Measurements from ENCODE around the gene CFAP157.

Gene CFAP157

DNA sequence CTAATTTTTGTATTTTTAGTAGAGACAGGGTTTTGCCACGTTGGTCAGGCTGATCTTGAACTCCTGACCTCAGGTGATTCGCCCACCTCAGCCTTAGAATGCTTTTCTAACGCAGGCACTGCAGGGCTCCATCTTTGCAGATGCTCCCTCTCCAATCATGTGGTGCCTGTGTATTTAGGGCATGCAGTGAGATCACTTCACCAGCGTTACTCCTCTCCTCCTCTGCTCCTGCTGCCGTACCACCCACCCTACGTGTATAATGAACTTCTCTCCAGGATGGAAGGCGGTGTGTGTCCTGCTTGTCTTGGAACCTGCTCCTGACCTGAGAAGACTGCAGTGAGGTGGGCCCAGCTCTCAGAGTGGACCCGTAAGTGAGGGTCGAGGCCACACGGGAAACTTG, 13.6 kb upstream of the CFAP157 start:
- peak overlapping the region; percentile 32 for H3K9ac ChIP-seq (ENCODE audit: low read depth, low read length, poor library complexity)
- no peak overlapping the region for H4K91ac ChIP-seq (ENCODE audit: low read depth, low read length, poor library complexity)
- no peak overlapping the region for H3K4me2 ChIP-seq (ENCODE audit: insufficient read depth, low read length, poor library complexity, severe bottlenecking)
- no peak overlapping the region for H3K18ac ChIP-seq (ENCODE audit: low read length)
- H3K4me1 ChIP-seq (ENCODE audit: control insufficient read depth in 2 of 2, insufficient read depth in 1 of 2, low read depth in 1 of 2, low read length in 2 of 2), result no peaks in the 10 kb centered on the region
- H2BK120ac ChIP-seq (ENCODE audit: low read depth, low read length), result no peak overlapping the region
- H2AK5ac ChIP-seq (ENCODE audit: low read depth, low read length), result no peak overlapping the region
- no peak overlapping the region for H2BK5ac ChIP-seq (ENCODE audit: low read length)
- WGBS, 2 donors (ENCODE audit: extremely low coverage in 2 of 2, insufficient read length in 2 of 2, insufficient replicate concordance in 1 of 2), result no CpG with 5 or more reads among the region's 10 CpGs
- H4K8ac ChIP-seq (ENCODE audit: low read depth, low read length), result no peak overlapping the region
- no peak overlapping the region for H2BK15ac ChIP-seq (ENCODE audit: low read length)
- no peak for DNase-seq (ENCODE audit: low spot score)
- H3K23ac ChIP-seq (ENCODE audit: low read depth, low read length, poor library complexity), result no peak overlapping the region
- H2BK12ac ChIP-seq (ENCODE audit: low read length), result no peak overlapping the region
- no peak overlapping the region for H3K14ac ChIP-seq (ENCODE audit: low read length)
- H3K27ac ChIP-seq (replicated peaks; ENCODE audit: low read length), result no peak overlapping the region
- H3K27me3 ChIP-seq (ENCODE audit: control insufficient read depth in 3 of 3, insufficient read depth in 3 of 3, low read depth in 1 of 3, low read length in 3 of 3), result no peaks in the 10 kb centered on the region
- no peak overlapping the region for H2AFZ ChIP-seq (ENCODE audit: low read length)
- peaks cover 4 to 6% of the 10 kb centered on the region in 2 donors for H3K9me3 ChIP-seq (replicated peaks in 1 of 2; ENCODE audit: control insufficient read depth in 2 of 2, insufficient read depth in 1 of 2, low read depth in 1 of 2, low read length in 2 of 2)
- H3K79me1 ChIP-seq (ENCODE audit: low read depth, low read length), result no peaks in the 10 kb centered on the region
- no peak overlapping the region for H3K4ac ChIP-seq (ENCODE audit: low read length)
- no peak overlapping the region for H3K4me3 ChIP-seq (ENCODE audit: low read length in 2 of 2)
- H3K36me3 ChIP-seq (replicated peaks in 1 of 2; ENCODE audit: control insufficient read depth in 2 of 2, insufficient read depth in 2 of 2, low read length in 2 of 2), result peaks cover 15 to 33% of the 10 kb centered on the region in 2 donors

DNA sequence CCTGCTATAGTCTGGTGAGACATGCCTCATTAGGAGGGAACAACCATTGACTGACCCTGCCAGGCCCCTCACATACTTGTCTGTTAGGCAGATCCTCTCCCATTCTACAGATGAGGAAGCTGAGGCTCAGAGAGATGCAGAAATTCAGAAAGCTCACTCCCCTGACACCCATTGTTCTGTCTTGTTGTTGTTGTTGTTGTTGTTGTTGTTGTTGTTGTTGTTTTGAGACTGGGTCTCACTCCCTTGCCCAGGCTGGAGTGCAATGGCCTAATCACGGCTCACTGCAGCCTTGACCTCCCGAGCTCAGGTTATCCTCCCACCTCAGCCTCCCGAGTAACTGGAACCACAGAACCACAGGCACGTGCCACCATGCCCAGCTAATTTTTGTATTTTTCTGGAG, 13.1 kb upstream of the CFAP157 start:
- H3K14ac ChIP-seq (ENCODE audit: low read length), result no peak overlapping the region
- WGBS, 2 donors (ENCODE audit: extremely low coverage in 2 of 2, insufficient read length in 2 of 2, insufficient replicate concordance in 1 of 2), result no CpG with 5 or more reads among the region's 4 CpGs

DNA sequence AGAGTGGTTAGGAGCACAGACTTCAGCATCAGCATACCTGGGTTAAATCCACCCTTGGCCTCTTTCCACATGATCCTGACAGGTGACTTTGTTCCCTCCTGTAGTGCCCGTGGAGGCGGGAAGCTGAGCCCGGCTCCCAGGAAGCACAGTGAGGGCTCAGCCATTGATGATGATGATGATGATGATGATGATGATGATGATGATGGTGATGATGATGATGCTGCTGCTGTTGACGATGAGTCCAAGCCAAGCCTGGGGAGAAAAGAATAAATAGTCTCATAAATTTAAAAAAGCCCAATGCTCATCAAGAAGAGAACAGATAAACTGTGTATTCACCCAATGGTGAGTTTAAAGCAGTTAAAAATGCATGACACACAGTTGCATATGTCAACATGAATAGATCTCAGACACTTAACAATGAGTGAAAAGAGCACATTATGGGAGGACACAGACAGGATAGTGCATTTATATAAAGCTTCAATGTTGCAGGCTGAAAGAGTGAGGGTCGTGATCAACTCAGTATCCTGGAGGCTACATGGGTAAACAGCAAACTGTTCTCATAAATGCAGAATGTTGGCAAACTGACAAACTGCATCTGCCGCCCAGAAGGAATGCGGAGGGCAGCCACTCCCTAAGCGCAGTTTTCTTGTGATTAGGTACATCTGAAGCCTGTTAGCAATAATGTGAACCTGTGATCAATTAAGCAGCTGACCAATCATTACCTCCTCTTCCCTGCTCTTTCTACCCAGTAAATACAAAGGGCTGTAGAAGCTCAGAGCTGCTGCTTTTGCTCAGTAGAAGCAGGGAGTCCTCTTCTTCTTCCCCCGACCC, 11.7 kb upstream of the CFAP157 start:
- Histone ChIP-seq H3K4me3 (ENCODE audit: low read length in 2 of 2) (no peak overlapping the region), H3K4me1 (ENCODE audit: control insufficient read depth in 2 of 2, insufficient read depth in 1 of 2, low read depth in 1 of 2, low read length in 2 of 2) (peaks cover 0 to 2% of the 10 kb centered on the region in 2 donors), H3K4me2 (ENCODE audit: insufficient read depth, low read length, poor library complexity, severe bottlenecking) (no peak overlapping the region), H3K23ac (ENCODE audit: low read depth, low read length, poor library complexity) (no peak overlapping the region), H3K4ac (ENCODE audit: low read length) (no peak overlapping the region), H2AFZ (ENCODE audit: low read length) (no peak overlapping the region), H3K9ac (ENCODE audit: low read depth, low read length, poor library complexity) (no peak overlapping the region), H3K27me3 (ENCODE audit: control insufficient read depth in 3 of 3, insufficient read depth in 3 of 3, low read depth in 1 of 3, low read length in 3 of 3) (no peaks in the 10 kb centered on the region), H3K18ac (ENCODE audit: low read length) (no peak overlapping the region), H3K14ac (ENCODE audit: low read length) (no peak overlapping the region), H2BK12ac (ENCODE audit: low read length) (no peak overlapping the region), H4K8ac (ENCODE audit: low read depth, low read length) (no peak overlapping the region), H2BK120ac (ENCODE audit: low read depth, low read length) (no peak overlapping the region), H2AK5ac (ENCODE audit: low read depth, low read length) (no peak overlapping the region), H4K91ac (ENCODE audit: low read depth, low read length, poor library complexity) (no peak overlapping the region), H2BK5ac (ENCODE audit: low read length) (no peak overlapping the region), H3K79me1 (ENCODE audit: low read depth, low read length) (no peaks in the 10 kb centered on the region), H3K36me3 (replicated peaks in 1 of 2; ENCODE audit: control insufficient read depth in 2 of 2, insufficient read depth in 2 of 2, low read length in 2 of 2) (peaks cover 13 to 16% of the 10 kb centered on the region in 2 donors), H2BK15ac (ENCODE audit: low read length) (no peak overlapping the region), H3K27ac (replicated peaks; ENCODE audit: low read length) (no peak overlapping the region), H3K9me3 (replicated peaks in 1 of 2; ENCODE audit: control insufficient read depth in 2 of 2, insufficient read depth in 1 of 2, low read depth in 1 of 2, low read length in 2 of 2) (no peaks in the 10 kb centered on the region)
- no CpG with 5 or more reads among the region's 9 CpGs for WGBS, 2 donors (ENCODE audit: extremely low coverage in 2 of 2, insufficient read length in 2 of 2, insufficient replicate concordance in 1 of 2)
- no peak for DNase-seq (ENCODE audit: low spot score)

More for the DNA sequence above, 13.1 kb upstream of the CFAP157 start:
- H3K18ac ChIP-seq (ENCODE audit: low read length), result no peak overlapping the region
- H3K4me3 ChIP-seq (ENCODE audit: low read length in 2 of 2), result no peak overlapping the region
- no peak overlapping the region for H2AFZ ChIP-seq (ENCODE audit: low read length)
- no peak overlapping the region for H2BK120ac ChIP-seq (ENCODE audit: low read depth, low read length)
- no peak overlapping the region for H2BK12ac ChIP-seq (ENCODE audit: low read length)
- H3K4me2 ChIP-seq (ENCODE audit: insufficient read depth, low read length, poor library complexity, severe bottlenecking), result no peak overlapping the region
- peaks cover 15 to 28% of the 10 kb centered on the region in 2 donors for H3K36me3 ChIP-seq (replicated peaks in 1 of 2; ENCODE audit: control insufficient read depth in 2 of 2, insufficient read depth in 2 of 2, low read length in 2 of 2)
- H3K27me3 ChIP-seq (ENCODE audit: control insufficient read depth in 3 of 3, insufficient read depth in 3 of 3, low read depth in 1 of 3, low read length in 3 of 3), result no peaks in the 10 kb centered on the region
- H3K79me1 ChIP-seq (ENCODE audit: low read depth, low read length), result no peaks in the 10 kb centered on the region
- H2AK5ac ChIP-seq (ENCODE audit: low read depth, low read length), result no peak overlapping the region
- no peak for DNase-seq (ENCODE audit: low spot score)
- no peak overlapping the region for H3K27ac ChIP-seq (replicated peaks; ENCODE audit: low read length)
- no peak overlapping the region for H4K8ac ChIP-seq (ENCODE audit: low read depth, low read length)
- H2BK5ac ChIP-seq (ENCODE audit: low read length), result no peak overlapping the region
- no peak overlapping the region for H2BK15ac ChIP-seq (ENCODE audit: low read length)
- peaks cover 4 to 6% of the 10 kb centered on the region in 2 donors for H3K9me3 ChIP-seq (replicated peaks in 1 of 2; ENCODE audit: control insufficient read depth in 2 of 2, insufficient read depth in 1 of 2, low read depth in 1 of 2, low read length in 2 of 2)
- no peak overlapping the region for H3K9ac ChIP-seq (ENCODE audit: low read depth, low read length, poor library complexity)
- no peak overlapping the region for H3K23ac ChIP-seq (ENCODE audit: low read depth, low read length, poor library complexity)
- no peak overlapping the region for H3K4ac ChIP-seq (ENCODE audit: low read length)
- H4K91ac ChIP-seq (ENCODE audit: low read depth, low read length, poor library complexity), result no peak overlapping the region
- H3K4me1 ChIP-seq (ENCODE audit: control insufficient read depth in 2 of 2, insufficient read depth in 1 of 2, low read depth in 1 of 2, low read length in 2 of 2), result no peaks in the 10 kb centered on the region

DNA sequence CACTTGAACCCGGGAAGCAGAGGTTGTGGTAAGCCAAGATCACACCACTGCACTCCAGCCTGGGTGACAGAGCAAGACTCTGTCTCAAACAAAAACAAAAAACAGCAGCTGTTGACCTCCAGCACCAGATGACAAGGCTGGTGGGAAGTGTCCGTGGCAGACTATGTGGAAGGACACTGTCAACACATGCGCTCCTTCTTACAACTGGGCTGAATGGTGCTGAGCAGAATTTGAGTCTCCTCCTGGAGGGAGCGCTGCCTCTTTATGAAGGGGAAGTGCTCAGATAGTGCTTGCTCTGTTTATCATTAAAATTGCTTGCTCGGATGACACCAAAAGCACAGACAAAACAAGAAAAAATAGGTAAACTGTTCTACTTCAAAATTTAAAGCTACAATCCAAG, 9.2 kb upstream of the CFAP157 start:
- Histone ChIP-seq H2BK5ac (ENCODE audit: low read length) (no peak overlapping the region), H2BK120ac (ENCODE audit: low read depth, low read length) (no peak overlapping the region), H2AFZ (ENCODE audit: low read length) (no peak overlapping the region), H3K4ac (ENCODE audit: low read length) (no peak overlapping the region), H3K18ac (ENCODE audit: low read length) (no peak overlapping the region), H3K4me1 (ENCODE audit: control insufficient read depth in 2 of 2, insufficient read depth in 1 of 2, low read depth in 1 of 2, low read length in 2 of 2) (peaks cover 0 to 2% of the 10 kb centered on the region in 2 donors), H3K4me2 (ENCODE audit: insufficient read depth, low read length, poor library complexity, severe bottlenecking) (no peak overlapping the region), H3K27ac (replicated peaks; ENCODE audit: low read length) (no peak overlapping the region), H3K23ac (ENCODE audit: low read depth, low read length, poor library complexity) (no peak overlapping the region), H3K4me3 (ENCODE audit: low read length in 2 of 2) (no peak overlapping the region), H2BK12ac (ENCODE audit: low read length) (no peak overlapping the region), H3K36me3 (replicated peaks in 1 of 2; ENCODE audit: control insufficient read depth in 2 of 2, insufficient read depth in 2 of 2, low read length in 2 of 2) (peaks cover 0 to 3% of the 10 kb centered on the region in 2 donors), H4K91ac (ENCODE audit: low read depth, low read length, poor library complexity) (no peak overlapping the region), H3K9ac (ENCODE audit: low read depth, low read length, poor library complexity) (no peak overlapping the region), H3K9me3 (replicated peaks in 1 of 2; ENCODE audit: control insufficient read depth in 2 of 2, insufficient read depth in 1 of 2, low read depth in 1 of 2, low read length in 2 of 2) (no peaks in the 10 kb centered on the region), H2BK15ac (ENCODE audit: low read length) (no peak overlapping the region), H4K8ac (ENCODE audit: low read depth, low read length) (no peak overlapping the region), H3K27me3 (ENCODE audit: control insufficient read depth in 3 of 3, insufficient read depth in 3 of 3, low read depth in 1 of 3, low read length in 3 of 3) (no peaks in the 10 kb centered on the region), H3K14ac (ENCODE audit: low read length) (no peak overlapping the region), H3K79me1 (ENCODE audit: low read depth, low read length) (no peaks in the 10 kb centered on the region), H2AK5ac (ENCODE audit: low read depth, low read length) (no peak overlapping the region)
- no peak for DNase-seq (ENCODE audit: low spot score)
- no CpG with 5 or more reads among the region's 5 CpGs for WGBS, 2 donors (ENCODE audit: extremely low coverage in 2 of 2, insufficient read length in 2 of 2, insufficient replicate concordance in 1 of 2)
